Right lobe of liver (tissue), 6 donors: ENCODE measurements around the gene SYNJ2. TPM values are rescaled to one million over a fixed set of nuclear protein-coding genes. Genes with fewer than 3 reads are reported as not detected.
A peak's percentile ranks its signal among the peaks of the same experiment; 100 is the strongest.

ENCODE experiments used
- ATAC-seq, 4 donors: fragments of 200-7000 bp; cut with Tn5 transposase; one replicate each; pipeline ENCODE4 v1.9.1; 2020; ENCODE audit warnings: mild to moderate bottlenecking in 4 of 4, moderate library complexity in 4 of 4
- DNase-seq, 3 donors: peaks; one replicate each; pipeline ENCODE4 v3.0.0-alpha.2; 2020
- H3K27ac ChIP-seq, 3 donors: fragments of 200-600 bp; one replicate each; pipeline ENCODE4 v1.8.0; 2022
- H3K27me3 ChIP-seq, 2 donors: fragments of 200-600 bp; one replicate each; pipeline ENCODE4 v1.8.0; 2022
- H3K36me3 ChIP-seq, 4 donors: fragments of 200-600 bp; sonication (generic) in 1 of 4; one replicate each; pipeline versions ENCODE4 v1.5.1 to v1.8.0; 2017 to 2022; ENCODE audit warnings: control low read depth in 1 of 4
- H3K4me1 ChIP-seq, 4 donors: fragments of 200-600 bp; sonication (generic) in 1 of 4; one replicate each; pipeline versions ENCODE4 v1.5.1 to v1.8.0; 2017 to 2022; ENCODE audit warnings: control low read depth in 1 of 4
- H3K4me3 ChIP-seq, 3 donors: fragments of 200-600 bp; one replicate each; pipeline ENCODE4 v1.8.0; 2022
- H3K9me3 ChIP-seq, 4 donors: fragments of 200-600 bp; sonication (generic) in 1 of 4; one replicate each; pipeline versions ENCODE4 v1.5.1 to v1.8.0; 2017 to 2022; ENCODE audit warnings: control low read depth in 1 of 4
- POLR2A ChIP-seq: fragments of 450-650 bp; IDR thresholded peaks from one replicate; pipeline ENCODE4 v1.6.1; 2017; ENCODE audit warnings: antibody characterized with exemption, mild to moderate bottlenecking
- WGBS: methylation state at CpG from one replicate; pipeline ENCODE4 v1.1.6; 2018; ENCODE audit warnings: low coverage, low lambda C conversion rate; ENCODE audit not compliant: insufficient coverage; ENCODE audit errors: missing lambda C conversion rate; 5-methylcytosine and 5-hydroxymethylcytosine counted together
- intact Hi-C, 2 donors: fragments of 100-400 bp; cut with DNase I; formaldehyde crosslinking; loops; one replicate each; pipeline versions ENCODE4 v1.11.2 to v1.14.1; 2022
- total RNA-seq, 6 experiments: library from RNA; depleted of rRNA in 2 of 6; stranded (reverse); fragments of >200 nt in 2 of 6; fragmentation: NEBNext Ultra II Directional in 3 of 6; extraction: Animal tissue kit (Norgen Biotek cat#: 25700) in 3 of 6; gene quantifications; one replicate each; pipeline versions ENCODE4 v1.1.0 to v1.2.4, GENCODE V29; 2016 to 2023
- TF ChIP-seq, protein P1 (sequence below), 4 donors: fragments of 200-600 bp in 3 of 4; fragments of 450-650 bp in 1 of 4; IDR thresholded peaks; one replicate each; pipeline versions ENCODE4 v1.5.1 to v1.8.0; 2016 to 2022; ENCODE audit warnings: antibody characterized with exemption in 4 of 4, mild to moderate bottlenecking in 2 of 4
- donor health status: DM: no; HTN: yes; CAD: no.
- donor health status: DM: no; HTN: no; CAD: no.
- donor health status: DM: no; HTN: no; CAD: no.
- donor health status: DM: no; HTN: yes; CAD: no.
- donor health status: DM: no; HTN: yes; CAD: no.

Gene SYNJ2
- total RNA-seq, 6 experiments from 2014 or later, result 3.2 to 7.4 (median 4.2) TPM

DNA sequence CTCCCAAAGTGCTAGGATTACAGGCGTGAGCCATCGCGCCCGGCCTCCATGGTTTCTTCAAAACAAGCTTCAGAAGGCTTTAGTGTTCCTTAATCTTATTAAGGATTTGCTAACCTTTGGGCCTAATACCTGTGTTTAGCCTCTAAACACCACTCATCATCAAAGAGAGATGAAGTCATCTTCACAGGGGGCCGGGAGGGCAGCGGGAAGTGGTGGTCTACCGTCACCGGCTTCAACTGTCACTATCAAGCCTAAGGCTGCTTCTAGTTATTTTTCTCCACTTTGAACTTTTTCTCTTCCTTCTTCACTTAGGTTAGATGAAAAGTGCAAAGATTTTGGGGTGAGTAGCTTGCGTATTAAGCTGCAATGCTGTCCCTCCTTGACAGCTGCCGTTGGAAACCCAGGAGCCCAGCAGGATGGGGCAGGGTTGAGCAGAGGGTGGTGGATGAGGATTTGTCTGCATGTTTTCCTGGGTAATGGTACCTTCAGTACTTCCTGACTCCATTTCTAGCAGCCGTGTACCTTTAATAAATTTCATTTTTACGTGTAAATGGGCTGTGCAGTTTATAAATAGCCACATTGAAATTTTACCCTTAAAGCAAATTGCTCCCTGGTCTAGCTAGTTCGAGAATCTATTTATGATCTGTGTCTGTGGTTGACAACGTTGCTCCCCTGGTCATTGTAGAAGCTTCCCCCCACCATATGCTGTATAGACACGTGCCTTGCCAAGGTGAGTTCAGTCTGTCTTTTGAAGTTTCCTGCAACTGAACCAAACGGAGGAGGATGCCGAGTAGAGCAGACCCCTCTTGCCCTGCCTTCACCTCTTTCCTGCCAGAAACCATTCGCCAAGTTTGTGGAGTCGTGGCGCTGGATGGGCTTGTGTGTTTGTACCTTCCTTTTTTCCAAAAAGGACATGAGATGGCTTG, 64.8 kb downstream of the SYNJ2 start:
- no peaks in the 10 kb centered on the region for H3K4me1 ChIP-seq
- no peak for ATAC-seq
- DNase-seq, result no peak
- 87% methylated on average over 20 of the region's 20 CpGs for WGBS
- H3K9me3 ChIP-seq, result no peaks in the 10 kb centered on the region
- H3K4me3 ChIP-seq, result no peak overlapping the region
- no peak for TF ChIP-seq POLR2A
- TF ChIP-seq, protein P1, sequence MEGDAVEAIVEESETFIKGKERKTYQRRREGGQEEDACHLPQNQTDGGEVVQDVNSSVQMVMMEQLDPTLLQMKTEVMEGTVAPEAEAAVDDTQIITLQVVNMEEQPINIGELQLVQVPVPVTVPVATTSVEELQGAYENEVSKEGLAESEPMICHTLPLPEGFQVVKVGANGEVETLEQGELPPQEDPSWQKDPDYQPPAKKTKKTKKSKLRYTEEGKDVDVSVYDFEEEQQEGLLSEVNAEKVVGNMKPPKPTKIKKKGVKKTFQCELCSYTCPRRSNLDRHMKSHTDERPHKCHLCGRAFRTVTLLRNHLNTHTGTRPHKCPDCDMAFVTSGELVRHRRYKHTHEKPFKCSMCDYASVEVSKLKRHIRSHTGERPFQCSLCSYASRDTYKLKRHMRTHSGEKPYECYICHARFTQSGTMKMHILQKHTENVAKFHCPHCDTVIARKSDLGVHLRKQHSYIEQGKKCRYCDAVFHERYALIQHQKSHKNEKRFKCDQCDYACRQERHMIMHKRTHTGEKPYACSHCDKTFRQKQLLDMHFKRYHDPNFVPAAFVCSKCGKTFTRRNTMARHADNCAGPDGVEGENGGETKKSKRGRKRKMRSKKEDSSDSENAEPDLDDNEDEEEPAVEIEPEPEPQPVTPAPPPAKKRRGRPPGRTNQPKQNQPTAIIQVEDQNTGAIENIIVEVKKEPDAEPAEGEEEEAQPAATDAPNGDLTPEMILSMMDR (IDR thresholded peaks at IDR 0.05), result no peak
- H3K36me3 ChIP-seq, result no peaks in the 10 kb centered on the region
- H3K27me3 ChIP-seq, result no peaks in the 10 kb centered on the region
- intact Hi-C loops, result no loop called here
- H3K27ac ChIP-seq, result no peak overlapping the region

DNA sequence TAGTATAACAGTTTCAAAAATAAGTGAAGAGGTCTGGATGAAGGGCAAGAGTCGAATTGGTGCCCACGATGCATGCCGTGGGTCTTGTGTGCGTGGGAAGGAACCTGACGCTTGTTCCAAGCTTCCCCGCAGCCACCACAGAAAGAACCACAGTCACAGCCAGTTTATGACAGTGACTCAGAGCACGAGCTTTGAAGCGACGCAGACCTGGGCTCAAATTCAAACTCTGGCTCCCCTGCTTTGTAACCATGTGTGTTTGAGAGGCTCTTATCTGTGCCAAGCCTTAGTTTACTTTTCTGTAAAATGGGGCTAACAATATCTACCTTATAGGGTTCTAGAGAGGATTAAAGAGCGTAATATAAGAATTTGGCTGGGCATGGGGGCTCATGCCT, 65.5 kb downstream of the SYNJ2 start:
- Histone ChIP-seq H3K4me3 (no peak overlapping the region), H3K4me1 (no peaks in the 10 kb centered on the region), H3K27me3 (no peaks in the 10 kb centered on the region), H3K9me3 (no peaks in the 10 kb centered on the region), H3K27ac (no peak overlapping the region), H3K36me3 (no peaks in the 10 kb centered on the region)
- TF ChIP-seq POLR2A, result no peak
- TF ChIP-seq, protein P1 (IDR thresholded peaks at IDR 0.05), result no peak
- 61% methylated on average over 5 of the region's 10 CpGs for WGBS
- no peak for DNase-seq
- intact Hi-C loops, result no loop called here
- ATAC-seq, result no peak

DNA sequence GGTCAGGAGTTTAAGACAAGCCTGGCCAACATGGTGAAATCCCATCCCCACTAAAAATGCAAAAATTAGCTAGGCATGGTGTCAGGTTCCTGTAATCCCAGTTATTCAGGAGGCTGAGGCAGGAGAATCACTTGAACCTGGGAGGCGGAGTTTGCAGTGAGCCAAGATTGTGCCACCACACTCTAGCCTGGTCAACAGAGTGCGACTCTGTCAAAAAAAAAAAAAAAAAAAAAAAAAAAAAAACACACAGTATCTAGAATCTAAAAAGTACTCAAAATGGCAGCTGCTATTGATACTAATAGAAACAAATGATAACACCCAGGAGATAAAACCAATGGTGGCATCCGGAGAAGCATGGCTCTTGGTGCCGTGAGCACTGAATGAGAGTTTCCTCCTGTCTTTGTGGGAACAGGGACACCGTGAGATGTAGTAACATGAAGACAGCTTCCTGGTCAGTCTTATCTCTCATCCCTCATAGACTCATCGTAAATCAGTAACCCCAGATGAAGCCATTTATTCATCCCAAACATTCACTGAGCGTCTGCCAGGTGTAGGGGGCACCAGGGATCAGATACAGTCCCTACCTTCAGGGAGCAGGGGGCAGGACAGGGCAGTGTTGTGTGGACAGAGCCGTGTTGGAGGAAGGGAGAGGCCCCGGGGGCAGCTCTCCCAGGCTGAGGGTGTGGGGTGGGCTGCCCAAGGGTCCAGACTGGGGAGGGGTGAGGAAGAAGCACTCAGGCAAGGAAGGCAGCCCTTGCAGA, 66.1 kb downstream of the SYNJ2 start:
- Histone ChIP-seq H3K4me1 (no peaks in the 10 kb centered on the region), H3K27ac (no peak overlapping the region), H3K4me3 (no peak overlapping the region), H3K27me3 (no peaks in the 10 kb centered on the region), H3K36me3 (no peaks in the 10 kb centered on the region), H3K9me3 (no peaks in the 10 kb centered on the region)
- ATAC-seq, result peak in 1 of 4 donors; percentile 31
- WGBS, result 71% methylated on average over 4 of the region's 9 CpGs
- intact Hi-C loops, result no loop called here
- no peak for DNase-seq
- TF ChIP-seq POLR2A, result no peak
- TF ChIP-seq, protein P1 (IDR thresholded peaks at IDR 0.05), result no peak

DNA sequence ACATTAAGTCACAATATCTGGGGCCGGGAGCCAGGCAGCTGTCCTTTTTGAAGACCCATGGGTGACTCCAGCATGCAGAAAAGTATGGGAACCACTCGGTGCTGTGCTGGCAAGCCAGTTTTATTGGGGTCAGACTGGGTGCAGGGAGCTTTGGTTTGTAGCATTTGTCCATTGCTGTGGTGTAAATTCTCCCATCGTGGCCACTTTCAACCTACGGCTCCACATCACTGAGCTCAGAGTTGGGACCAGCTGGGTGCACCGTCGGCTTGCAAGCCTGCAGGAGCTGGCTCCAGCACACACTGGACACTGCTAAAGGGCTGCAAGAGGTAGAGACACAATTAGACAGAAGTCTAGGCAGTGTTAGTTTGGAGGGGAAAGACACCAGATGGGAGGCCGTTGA, 66.9 kb downstream of the SYNJ2 start:
- TF ChIP-seq POLR2A, result no peak
- TF ChIP-seq, protein P1 (IDR thresholded peaks at IDR 0.05), result no peak
- no peaks in the 10 kb centered on the region for H3K4me1 ChIP-seq
- H3K36me3 ChIP-seq, result no peaks in the 10 kb centered on the region
- intact Hi-C loops, result no loop called here
- H3K9me3 ChIP-seq, result no peaks in the 10 kb centered on the region
- no peak overlapping the region for H3K4me3 ChIP-seq
- no peak for ATAC-seq
- no peak for DNase-seq
- no peaks in the 10 kb centered on the region for H3K27me3 ChIP-seq
- H3K27ac ChIP-seq, result no peak overlapping the region
- 100% methylated on average over 1 of the region's 7 CpGs for WGBS
